Subcutaneous adipose tissue (tissue), 4 donors: ENCODE results near the gene UNC13A. TPM values are rescaled to one million over a fixed set of nuclear protein-coding genes. Genes with fewer than 3 reads are reported as not detected.

Experiments
- CTCF ChIP-seq: fragments of 450-650 bp; IDR thresholded peaks from one replicate; pipeline ENCODE4 v1.5.1; 2016; ENCODE audit warnings: low read depth, mild to moderate bottlenecking, control low read depth, antibody characterized with exemption, moderate library complexity
- total RNA-seq, 4 donors: library from RNA; depleted of rRNA; stranded (reverse); fragments of >200 nt; gene quantifications; one replicate each; pipeline ENCODE4 v1.1.0, GENCODE V29; 2016

The UNC13A gene
- total RNA-seq, 4 donors from 2014 or later, result not detected

DNA sequence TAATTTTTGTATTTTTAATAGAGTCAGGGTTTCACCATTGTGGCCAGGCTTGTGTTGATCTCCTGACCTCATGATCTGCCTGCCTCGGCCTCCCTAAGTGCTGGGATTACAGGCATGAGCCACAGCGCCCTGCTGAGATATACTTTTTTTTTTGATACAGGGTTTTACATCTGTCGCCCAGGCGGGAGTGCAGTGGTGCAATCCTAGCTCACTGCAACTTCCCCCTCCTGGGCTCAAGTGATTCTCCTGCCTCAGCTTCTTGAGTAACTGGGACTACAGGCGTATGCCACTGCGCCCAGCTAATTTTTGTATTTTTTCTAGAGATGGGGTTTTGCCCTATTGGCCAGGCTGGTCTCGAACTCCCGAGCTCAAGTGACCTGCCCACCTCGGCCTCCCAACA is 130.7 kb downstream of the UNC13A start:
- no peak for TF ChIP-seq CTCF

GRCh38 chr19:17556995-17557394 is 131.2 kb downstream of the UNC13A start:
- TF ChIP-seq CTCF, result no peak

DNA sequence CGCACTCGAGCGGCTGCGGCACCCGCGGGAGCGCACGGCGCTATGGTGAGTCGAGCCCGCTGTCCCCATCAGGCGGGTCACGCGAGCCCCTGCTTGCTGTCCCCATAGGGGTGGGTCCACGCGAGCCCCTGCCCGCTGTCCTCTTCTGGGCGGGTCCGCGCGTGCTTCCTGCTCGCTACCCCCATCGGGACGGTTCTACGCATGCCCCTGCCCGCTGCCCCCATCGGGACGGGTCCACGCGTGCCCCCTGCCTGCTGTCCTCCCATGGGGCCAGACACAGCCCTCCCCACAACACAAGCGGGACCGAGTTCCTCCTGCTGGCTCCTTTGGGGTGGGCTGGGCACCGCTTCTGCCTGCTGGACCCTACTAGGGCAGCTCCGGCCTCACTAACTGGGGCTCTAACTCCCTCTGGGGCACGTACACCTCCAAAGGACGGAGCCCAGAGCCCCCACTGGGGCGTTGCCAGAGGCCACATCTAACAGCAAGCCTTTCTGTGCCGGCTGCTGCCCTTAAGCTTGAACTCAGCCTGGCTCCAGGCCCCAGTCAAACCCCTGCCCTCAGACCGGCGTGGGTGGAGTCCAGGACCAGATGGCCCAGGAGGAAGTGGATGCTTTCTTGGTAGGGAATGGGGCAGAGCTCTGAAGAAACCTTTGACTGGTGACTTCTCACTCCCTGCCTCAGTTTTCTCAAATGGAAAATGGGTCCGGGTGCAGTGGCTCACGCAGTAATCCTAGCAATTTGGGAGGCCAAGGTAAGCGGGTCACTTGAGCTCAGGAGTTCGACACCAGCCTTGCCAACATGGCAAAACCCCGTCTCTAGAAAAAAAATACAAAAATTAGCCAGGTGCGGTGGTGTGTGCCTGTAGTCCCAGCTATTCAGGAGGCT is 132.0 kb downstream of the UNC13A start:
- TF ChIP-seq CTCF, result no peak

GRCh38 chr19:17555480-17555928 is 132.7 kb downstream of the UNC13A start, which contains the start of gene COLGALT1:
Gene COLGALT1, plus strand, starts transcription at chr19:17555649. Its CDS starts 65 bp downstream, at chr19:17555714.
- no peak for TF ChIP-seq CTCF

DNA sequence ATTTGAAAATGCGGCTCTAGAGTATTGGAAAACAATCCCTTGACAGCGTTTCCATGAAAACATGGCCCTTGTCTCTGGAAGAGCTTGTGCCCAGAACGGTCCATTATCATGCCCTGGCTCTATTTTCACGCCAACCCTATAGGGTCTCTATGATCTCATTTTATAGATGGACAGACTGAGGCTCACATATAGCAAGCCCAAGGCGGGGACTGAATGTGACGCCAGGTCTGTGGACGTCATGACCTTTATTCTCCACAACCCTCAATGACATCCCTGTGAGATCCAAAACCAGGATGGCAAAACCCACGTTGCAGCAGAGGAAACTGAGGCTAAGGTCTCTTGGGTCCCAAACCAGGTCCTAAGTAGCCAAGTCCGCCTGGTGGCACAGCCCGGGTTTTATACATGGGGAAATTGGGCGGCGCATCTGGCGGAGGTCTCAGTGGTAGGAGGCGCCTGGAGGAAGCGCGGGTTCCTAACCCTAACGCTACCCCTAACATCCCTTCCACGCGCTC is 133.1 kb downstream of the UNC13A start:
- TF ChIP-seq CTCF, result no peak

DNA sequence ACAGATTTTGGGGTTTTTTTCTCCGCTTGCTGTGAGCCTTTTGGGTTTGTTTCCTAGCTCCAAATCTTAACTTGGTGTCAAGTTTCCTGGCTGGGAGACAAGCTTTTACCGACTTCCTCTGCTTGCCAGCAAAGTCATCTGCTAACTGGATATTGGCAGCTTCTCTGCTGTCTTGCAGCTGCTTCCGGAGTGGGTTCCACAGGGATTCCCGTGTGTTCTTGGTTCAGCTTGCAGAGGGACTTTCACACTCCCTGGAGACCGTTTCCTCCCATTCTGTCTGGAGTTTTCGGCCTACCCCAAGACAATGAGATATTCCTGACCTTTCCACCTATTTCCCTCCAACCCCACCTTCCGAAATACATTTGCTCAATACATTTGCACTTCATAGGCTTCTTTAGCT is 134.9 kb downstream of the UNC13A start:
- no peak for TF ChIP-seq CTCF

Other genes with a start within 250 kb of the UNC13A start
- under 1 TPM in 3 of 4 donors, not detected in 1; 0.34 to 0.66 (median 0.49) TPM for gene TMEM221, start 239.7 kb downstream of the UNC13A start, total RNA-seq
- gene NXNL1, start 227.4 kb downstream of the UNC13A start, total RNA-seq, result 1 to 10 TPM in 2 of 4 donors, not detected in 2; 1.3 to 2.1 TPM
- gene SLC27A1, start 217.8 kb downstream of the UNC13A start, total RNA-seq, result 10 to 100 TPM; 15.0 to 66.5 (median 36.6) TPM
- gene PGLS, start 176.7 kb downstream of the UNC13A start, total RNA-seq, result 100 to 1,000 TPM in 1 of 4 donors, 10 to 100 TPM in 3; 43.7 to 107 (median 65.2) TPM
- gene COLGALT1, start 132.7 kb downstream of the UNC13A start, total RNA-seq, result 100 to 1,000 TPM in 1 of 4 donors, 10 to 100 TPM in 3; 58.2 to 118 (median 94.5) TPM
- 10 to 100 TPM; 14.1 to 23.2 (median 16.5) TPM for gene MAP1S, start 31.1 kb upstream of the UNC13A start, total RNA-seq
- 1 to 10 TPM; 2.1 to 5.1 (median 3.9) TPM for gene FCHO1, start 63.1 kb upstream of the UNC13A start, total RNA-seq
- 1 to 10 TPM in 1 of 4 donors, not detected in 3; 1.1 TPM for gene B3GNT3, start 106.8 kb upstream of the UNC13A start, total RNA-seq
- not detected for gene INSL3, start 133.2 kb upstream of the UNC13A start, total RNA-seq
- gene JAK3, start 159.6 kb upstream of the UNC13A start, total RNA-seq, result 1 to 10 TPM; 2.3 to 5.1 (median 3.9) TPM
- 1,000 to 10,000 TPM; 1,051 to 1,626 (median 1,352) TPM for gene RPL18A, start 171.6 kb upstream of the UNC13A start, total RNA-seq
- gene SLC5A5, start 183.6 kb upstream of the UNC13A start, total RNA-seq, result not detected
- gene CCDC124, start 244.7 kb upstream of the UNC13A start, total RNA-seq, result 10 to 100 TPM; 33.4 to 54.3 (median 42.7) TPM